Brain microvascular endothelial cell (primary cell): ENCODE data around the gene UQCR11.
A peak's percentile ranks its signal among the peaks of the same experiment; 100 is the strongest.

Source experiments
- DNase-seq: peaks from one replicate; pipeline ENCODE4 v3.0.0-alpha.2; 2020
- H3K27ac ChIP-seq: fragments of 250-450 bp; sonication (Bioruptor Pico); 2 replicates; pipeline ENCODE4 v1.5.1; 2020; ENCODE audit warnings: mild to moderate bottlenecking, moderate library complexity
- H3K27me3 ChIP-seq: fragments of 250-450 bp; sonication (Bioruptor Pico); replicated peaks from 2 replicates; pipeline ENCODE4 v1.5.1; 2020; ENCODE audit warnings: mild to moderate bottlenecking
- H3K36me3 ChIP-seq: fragments of 250-450 bp; sonication (Bioruptor Pico); replicated peaks from 2 replicates; pipeline ENCODE4 v1.5.1; 2020; ENCODE audit warnings: mild to moderate bottlenecking
- H3K4me3 ChIP-seq: 2 replicates; pipeline ENCODE4 v1.5.1; 2011; ENCODE audit warnings: low read depth, mild to moderate bottlenecking, control low read depth, low read length, moderate library complexity
- CTCF ChIP-seq: IDR thresholded peaks from 2 replicates; pipeline ENCODE4 v1.5.1; 2011; ENCODE audit warnings: low read depth, mild to moderate bottlenecking, moderate library complexity, low read length, control low read depth, inconsistent platforms; ENCODE audit errors: missing control alignments
- in situ Hi-C: cut with HindIII; loops from 2 replicates; pipeline ENCODE4 v1.10.0; 2017; ENCODE audit warnings: low sequenced_read_pairs, low pct_ligation_motif_present

UQCR11 gene

GRCh38 chr19:1650650-1651567 is 45.6 kb upstream of the UQCR11 start:
- peak overlapping the region; percentile 15 for H3K27ac ChIP-seq

GRCh38 chr19:1649706-1650649 is 44.7 kb upstream of the UQCR11 start:
- in situ Hi-C loops: no loop called here
- H3K4me3 ChIP-seq: peak overlapping the region; percentile 69
- no peak for TF ChIP-seq CTCF
- no peak for DNase-seq
- H3K27me3 ChIP-seq: no peaks in the 10 kb centered on the region
- peaks cover 33% of the 10 kb centered on the region for H3K36me3 ChIP-seq
- no peak overlapping the region for H3K27ac ChIP-seq

More at GRCh38 chr19:1650650-1651567, 45.6 kb upstream of the UQCR11 start:
- Histone ChIP-seq H3K4me3 (peak overlapping the region; percentile 69), H3K27me3 (no peaks in the 10 kb centered on the region), H3K36me3 (peaks cover 27% of the 10 kb centered on the region)
- peak; percentile 16 for TF ChIP-seq CTCF
- DNase-seq: no peak
- in situ Hi-C loops: no loop called here

GRCh38 chr19:1648920-1649541 is 43.8 kb upstream of the UQCR11 start:
- no peak for DNase-seq
- no peaks in the 10 kb centered on the region for H3K27me3 ChIP-seq
- TF ChIP-seq CTCF: no peak
- no peak overlapping the region for H3K4me3 ChIP-seq
- H3K27ac ChIP-seq: no peak overlapping the region
- in situ Hi-C loops: no loop called here
- peaks cover 38% of the 10 kb centered on the region for H3K36me3 ChIP-seq

GRCh38 chr19:1648459-1648849 is 43.2 kb upstream of the UQCR11 start:
- Histone ChIP-seq H3K36me3 (peaks cover 44% of the 10 kb centered on the region), H3K4me3 (no peak overlapping the region), H3K27me3 (no peaks in the 10 kb centered on the region), H3K27ac (no peak overlapping the region)
- TF ChIP-seq CTCF: no peak
- in situ Hi-C loops: no loop called here
- DNase-seq: no peak

GRCh38 chr19:1647501-1648458 is 42.5 kb upstream of the UQCR11 start:
- TF ChIP-seq CTCF: no peak
- Histone ChIP-seq H3K27me3 (no peaks in the 10 kb centered on the region), H3K27ac (no peak overlapping the region), H3K36me3 (peaks cover 50% of the 10 kb centered on the region), H3K4me3 (no peak overlapping the region)
- in situ Hi-C loops: no loop called here
- no peak for DNase-seq
